IMR-90 (cell line): ENCODE results near the gene ATRAID. TPM values are rescaled to one million over a fixed set of nuclear protein-coding genes. Genes with fewer than 3 reads are reported as not detected.

Experiments used
- ATAC-seq: fragments of 200-7000 bp; cut with Tn5 transposase; 2 replicates; pipeline ENCODE4 v1.9.1; 2020; ENCODE audit warnings: low read depth, mild to moderate bottlenecking, moderate library complexity
- BruUV-seq: library from RNA; stranded (reverse); fragments of 400-500 nt; replicated peaks from 2 replicates; lab custom pipeline; 2021; lab: Mats Ljungman, UMichigan
- CTCF ChIA-PET: fragments of 300-600 bp; formaldehyde crosslinking; extraction: SDS; loops from one replicate; lab custom pipeline; 2021; ENCODE audit warnings: antibody characterized with exemption; lab: Yijun Ruan, JAX
- POLR2A ChIA-PET: fragments of 300-600 bp; sonication (Branson Sonifier 250); formaldehyde crosslinking; loops from one replicate; lab custom pipeline; 2022; ENCODE audit warnings: antibody characterized with exemption; ENCODE audit not compliant: unreplicated experiment; lab: Charles Lee
- DNase-seq: peaks from one replicate; pipeline ENCODE4 v3.0.0; 2013
- H2AFZ ChIP-seq: replicated peaks from 2 replicates; pipeline ENCODE3; 2013; ENCODE audit warnings: low read length, mild to moderate bottlenecking; ENCODE audit not compliant: poor library complexity
- H2AK5ac ChIP-seq: 2 replicates; pipeline ENCODE4 v1.6.1; 2013; ENCODE audit warnings: low read depth, low read length, inconsistent platforms
- H2AK9ac ChIP-seq: replicated peaks from 2 replicates; pipeline ENCODE3; 2013; ENCODE audit warnings: mild to moderate bottlenecking, low read depth, low read length, moderate library complexity; ENCODE audit not compliant: poor library complexity
- H2BK120ac ChIP-seq: 2 replicates; pipeline ENCODE4 v1.6.1; 2013; ENCODE audit warnings: low read depth, low read length, inconsistent platforms
- H2BK15ac ChIP-seq: 3 replicates; pipeline ENCODE4 v1.6.1; 2013; ENCODE audit warnings: low read depth, low read length, inconsistent platforms
- H2BK20ac ChIP-seq: 2 replicates; pipeline ENCODE4 v1.6.1; 2013; ENCODE audit warnings: low read depth, mild to moderate bottlenecking, inconsistent platforms, low read length, moderate library complexity
- H2BK5ac ChIP-seq: 2 replicates; pipeline ENCODE4 v1.6.1; 2013; ENCODE audit warnings: mild to moderate bottlenecking, low read depth, low read length, inconsistent platforms; ENCODE audit not compliant: poor library complexity, severe bottlenecking
- H3K14ac ChIP-seq: replicated peaks from 2 replicates; pipeline ENCODE4 v1.6.1; 2013; ENCODE audit warnings: low read depth, low read length, inconsistent platforms
- H3K18ac ChIP-seq: 2 replicates; pipeline ENCODE4 v1.6.1; 2013; ENCODE audit warnings: low read depth, low read length, control low read depth
- H3K23ac ChIP-seq: 2 replicates; pipeline ENCODE4 v1.6.1; 2013; ENCODE audit warnings: low read depth, low read length, inconsistent platforms
- H3K27ac ChIP-seq: 2 replicates; pipeline ENCODE4 v1.5.1; 2013; ENCODE audit warnings: mild to moderate bottlenecking, control low read depth, low read length; ENCODE audit not compliant: insufficient read depth
- H3K27me3 ChIP-seq: 2 replicates; pipeline ENCODE4 v1.6.1; 2013; ENCODE audit warnings: low read length; ENCODE audit not compliant: control insufficient read depth, insufficient read depth
- H3K36me3 ChIP-seq: 2 replicates; pipeline ENCODE4 v1.6.1; 2013; ENCODE audit warnings: low read length, mixed read lengths; ENCODE audit not compliant: control insufficient read depth, insufficient read depth
- H3K4ac ChIP-seq: 2 replicates; pipeline ENCODE4 v1.6.1; 2013; ENCODE audit warnings: low read depth, low read length, inconsistent platforms
- H3K4me1 ChIP-seq: 2 replicates; pipeline ENCODE4 v1.6.1; 2013; ENCODE audit warnings: low read length, mixed read lengths; ENCODE audit not compliant: control insufficient read depth, insufficient read depth
- H3K4me2 ChIP-seq: 2 replicates; pipeline ENCODE4 v1.6.1; 2013; ENCODE audit warnings: low read depth, mild to moderate bottlenecking, control low read depth, low read length, moderate library complexity
- H3K4me3 ChIP-seq: 2 replicates; pipeline ENCODE4 v1.5.1; 2013; ENCODE audit warnings: low read depth, mild to moderate bottlenecking, control low read depth, low read length, moderate library complexity; ENCODE audit not compliant: insufficient read depth
- H3K56ac ChIP-seq: 2 replicates; pipeline ENCODE4 v1.6.1; 2013; ENCODE audit warnings: low read length, inconsistent platforms; ENCODE audit not compliant: insufficient read depth; ENCODE audit errors: extremely low read depth
- H3K79me1 ChIP-seq, 2 experiments: 2 replicates each; pipeline ENCODE4 v1.6.1; 2013; ENCODE audit warnings: low read length in 2 of 2, inconsistent platforms in 1 of 2, low read depth in 1 of 2
- H3K9ac ChIP-seq: 2 replicates; pipeline ENCODE4 v1.6.1; 2013; ENCODE audit warnings: low read depth, low read length, control low read depth
- H3K9me1 ChIP-seq: 2 replicates; pipeline ENCODE4 v1.6.1; 2013; ENCODE audit warnings: low read length, inconsistent platforms; ENCODE audit not compliant: insufficient read depth
- H3K9me3 ChIP-seq: 2 replicates; pipeline ENCODE4 v1.6.1; 2013; ENCODE audit warnings: low read length; ENCODE audit not compliant: control insufficient read depth, insufficient read depth
- H4K20me1 ChIP-seq: 2 replicates; pipeline ENCODE4 v1.6.1; 2013; ENCODE audit warnings: low read length, inconsistent platforms; ENCODE audit not compliant: insufficient read depth
- H4K5ac ChIP-seq: 2 replicates; pipeline ENCODE4 v1.6.1; 2013; ENCODE audit warnings: mild to moderate bottlenecking, low read depth, low read length, control low read depth
- H4K8ac ChIP-seq, 2 experiments: 2 replicates each; pipeline ENCODE4 v1.6.1; 2013; ENCODE audit warnings: low read depth in 2 of 2, low read length in 2 of 2, control low read depth in 1 of 2, inconsistent platforms in 1 of 2
- H4K91ac ChIP-seq: 2 replicates; pipeline ENCODE4 v1.6.1; 2013; ENCODE audit warnings: low read depth, low read length, inconsistent platforms; ENCODE audit not compliant: insufficient read depth
- BHLHE40 ChIP-seq: fragments of 150-350 bp; IDR thresholded peaks from 2 replicates; pipeline ENCODE4 v1.6.1; 2016; ENCODE audit warnings: mild to moderate bottlenecking, low read depth, low read length
- CEBPB ChIP-seq: IDR thresholded peaks from 2 replicates; pipeline ENCODE4 v1.6.1; 2012; ENCODE audit warnings: low read depth, low read length, improper control_type of control experiment
- CHD1 ChIP-seq: IDR thresholded peaks from 2 replicates; pipeline ENCODE4 v1.6.1; 2012; ENCODE audit warnings: low read depth, low read length, improper control_type of control experiment
- FOS ChIP-seq: fragments of 150-350 bp; IDR thresholded peaks from 2 replicates; pipeline ENCODE4 v1.6.1; 2016; ENCODE audit warnings: low read depth, low read length
- MAFK ChIP-seq: IDR thresholded peaks from 2 replicates; pipeline ENCODE4 v1.6.1; 2012; ENCODE audit warnings: low read depth, low read length, improper control_type of control experiment
- MAZ ChIP-seq: IDR thresholded peaks from 2 replicates; pipeline ENCODE4 v1.6.1; 2012; ENCODE audit warnings: low read depth, mild to moderate bottlenecking, low read length, improper control_type of control experiment, moderate library complexity, borderline replicate concordance
- MXI1 ChIP-seq: IDR thresholded peaks from 2 replicates; pipeline ENCODE4 v1.6.1; 2012; ENCODE audit warnings: low read depth, mild to moderate bottlenecking, low read length, moderate library complexity, borderline replicate concordance
- NFE2L2 ChIP-seq: fragments of 150-350 bp; IDR thresholded peaks from 2 replicates; pipeline ENCODE4 v1.6.1; 2016; ENCODE audit warnings: low read depth, mild to moderate bottlenecking, low read length
- POLR2A ChIP-seq: IDR thresholded peaks from 2 replicates; pipeline ENCODE4 v1.6.1; 2012; ENCODE audit warnings: mild to moderate bottlenecking, low read depth, low read length
- RCOR1 ChIP-seq: IDR thresholded peaks from 2 replicates; pipeline ENCODE4 v1.6.1; 2012; ENCODE audit warnings: mild to moderate bottlenecking, low read length, improper control_type of control experiment; ENCODE audit not compliant: insufficient replicate concordance
- RFX5 ChIP-seq: IDR thresholded peaks from 2 replicates; pipeline ENCODE4 v1.8.0; 2012; ENCODE audit warnings: low read depth, mild to moderate bottlenecking, low read length, moderate library complexity
- SMC3 ChIP-seq: fragments of 150-350 bp; IDR thresholded peaks from 2 replicates; pipeline ENCODE4 v1.6.1; 2016; ENCODE audit warnings: low read depth, mild to moderate bottlenecking, antibody characterized with exemption, low read length, moderate library complexity
- WGBS, 2 experiments: methylation state at CpG; one replicate each; pipeline versions ENCODE4 v1.1.5 to v1.1.7; 2013; ENCODE audit warnings: missing lambda C conversion rate in 2 of 2; ENCODE audit not compliant: insufficient read length in 1 of 2; ENCODE audit errors: extremely low coverage in 2 of 2; 5-methylcytosine and 5-hydroxymethylcytosine counted together
- dilution Hi-C: fragments of 300-500 bp; cut with HindIII; formaldehyde crosslinking; loops from one replicate; pipeline ENCODE4 v1.14.3; 2018; ENCODE audit warnings: low sequenced_read_pairs; ENCODE audit not compliant: unreplicated experiment
- in situ Hi-C: fragments of 300-500 bp; cut with MboI; formaldehyde crosslinking; loops from 3 replicates; pipeline ENCODE4 v1.14.3; 2019; ENCODE audit warnings: low sequenced_read_pairs, inconsistent platforms, mixed read lengths
- intact Hi-C: fragments of 100-400 bp; cut with micrococcal nuclease; formaldehyde crosslinking; loops from 2 replicates; pipeline ENCODE4 v1.10.0; 2022
- polyA plus RNA-seq, 3 experiments: library from polyadenylated mRNA; depleted of rRNA; stranded (reverse); fragments of >200 nt; gene quantifications; 2 replicates each; pipeline ENCODE4 v1.2.3, GENCODE V29; 2012; ENCODE audit warnings: low replicate concordance in 1 of 3
- total RNA-seq: library from RNA; depleted of rRNA; stranded (reverse); fragments of >200 nt; gene quantifications from 2 replicates; pipeline ENCODE4 v1.2.3, GENCODE V29; 2012
- TF ChIP-seq, protein P1 (sequence below): fragments of 150-350 bp; IDR thresholded peaks from 2 replicates; pipeline ENCODE4 v1.6.1; 2016; ENCODE audit warnings: low read depth, mild to moderate bottlenecking, low read length, moderate library complexity, borderline replicate concordance
- TF ChIP-seq, protein P2 (sequence below): conservative IDR thresholded peaks from 2 replicates; pipeline ENCODE4 v1.5.1; 2012; ENCODE audit warnings: mild to moderate bottlenecking, low read depth, low read length, improper control_type of control experiment
- TF ChIP-seq, protein P3 (sequence below): fragments of 150-350 bp; IDR thresholded peaks from 2 replicates; pipeline ENCODE4 v1.6.1; 2017; ENCODE audit warnings: mild to moderate bottlenecking, antibody characterized with exemption, low read length, low read depth

Gene ATRAID
- total and polyA plus RNA-seq, 2 of the 4 experiments (the other 2 are of a cell fraction): 138 to 173 TPM

DNA sequence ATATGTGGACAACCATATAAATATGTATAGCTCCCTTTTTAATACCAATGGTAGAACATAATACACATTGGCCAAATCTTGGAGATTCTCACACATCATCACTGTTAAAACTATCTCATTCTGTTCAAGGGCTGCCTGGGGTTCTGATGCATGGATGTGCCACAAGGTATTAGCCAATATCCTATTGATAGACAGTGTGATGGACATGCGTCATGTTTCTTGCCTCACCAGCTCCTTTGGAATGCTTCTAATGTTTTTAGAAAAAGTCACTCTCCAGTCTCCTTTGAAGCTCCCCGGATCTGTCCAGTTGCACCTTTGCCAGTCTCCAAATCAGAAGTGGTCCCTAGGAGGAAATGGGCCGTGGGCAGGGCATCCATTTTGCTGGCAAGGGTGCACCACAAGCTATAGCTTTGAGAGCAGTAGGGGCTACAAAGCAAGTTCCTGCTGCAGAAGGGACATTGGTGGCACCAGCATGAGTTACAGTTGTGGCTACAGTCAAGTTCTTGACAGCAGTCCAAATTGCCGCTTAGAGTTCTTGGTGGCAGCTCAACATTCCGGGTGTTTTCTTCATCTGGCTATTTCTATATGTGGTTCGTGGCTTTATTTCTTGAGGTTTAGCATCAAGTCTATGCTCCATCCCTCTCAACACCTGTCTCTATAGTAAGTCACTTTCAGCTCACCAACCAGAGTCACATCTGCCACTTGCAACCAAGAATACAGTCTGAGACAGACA, 25.1 kb upstream of the ATRAID start:
- H3K23ac ChIP-seq: no peak overlapping the region
- no peak overlapping the region for H2AFZ ChIP-seq
- no peak overlapping the region for H3K27ac ChIP-seq
- ATAC-seq (no peak), DNase-seq (no peak)
- peaks cover 2% of the 10 kb centered on the region; the same call in 1 of the 2 replicates for H3K9me3 ChIP-seq
- no peak overlapping the region for H3K4ac ChIP-seq
- no peak overlapping the region for H3K18ac ChIP-seq
- no peak overlapping the region for H4K5ac ChIP-seq
- peaks cover 13% of the 10 kb centered on the region for H3K4me1 ChIP-seq
- no peak overlapping the region for H3K4me2 ChIP-seq
- H4K91ac ChIP-seq: no peak overlapping the region
- no peak overlapping the region for H3K4me3 ChIP-seq
- dilution Hi-C loops (no loop called here), in situ Hi-C loops (no loop called here), intact Hi-C loops (loop anchor here (5.0 kb wide), 1 partner anchor 224 kb away; no protein-coding TSS in a partner anchor)
- no peak overlapping the region; the same call in 1 of the 2 replicates for H2BK20ac ChIP-seq
- no peak overlapping the region for H2AK9ac ChIP-seq
- H3K56ac ChIP-seq: no peak overlapping the region
- no peaks in the 10 kb centered on the region for H3K36me3 ChIP-seq
- peaks cover 20% of the 10 kb centered on the region for H3K27me3 ChIP-seq
- H2AK5ac ChIP-seq: no peak overlapping the region
- H4K8ac ChIP-seq: no peak overlapping the region
- no peak overlapping the region for H3K9ac ChIP-seq
- BruUV-seq: no TSS peak
- H2BK120ac ChIP-seq: no peak overlapping the region
- ChIA-PET POLR2A (no interaction called here), CTCF (interaction anchor here (1.0 kb wide), 1 partner anchor 17 kb away, joined by 3 read pairs; no protein-coding TSS in a partner anchor)
- no peaks in the 10 kb centered on the region for H3K9me1 ChIP-seq
- H4K20me1 ChIP-seq: no peaks in the 10 kb centered on the region
- H3K79me1 ChIP-seq: no peaks in the 10 kb centered on the region
- no peak overlapping the region for H2BK15ac ChIP-seq
- WGBS, 2 experiments: 80% methylated on average over 1 of the region's 6 CpGs; no CpG with 5 or more reads in 1 of the 2 experiments
- no peak overlapping the region for H2BK5ac ChIP-seq
- no peak overlapping the region for H3K14ac ChIP-seq
- TF ChIP-seq NFE2L2 (no peak), RFX5 (no peak), FOS (no peak), CHD1 (no peak), MAZ (no peak), MXI1 (no peak), POLR2A (no peak), SMC3 (no peak), CEBPB (no peak), RCOR1 (no peak), BHLHE40 (no peak), MAFK (no peak)
- TF ChIP-seq, protein P1, sequence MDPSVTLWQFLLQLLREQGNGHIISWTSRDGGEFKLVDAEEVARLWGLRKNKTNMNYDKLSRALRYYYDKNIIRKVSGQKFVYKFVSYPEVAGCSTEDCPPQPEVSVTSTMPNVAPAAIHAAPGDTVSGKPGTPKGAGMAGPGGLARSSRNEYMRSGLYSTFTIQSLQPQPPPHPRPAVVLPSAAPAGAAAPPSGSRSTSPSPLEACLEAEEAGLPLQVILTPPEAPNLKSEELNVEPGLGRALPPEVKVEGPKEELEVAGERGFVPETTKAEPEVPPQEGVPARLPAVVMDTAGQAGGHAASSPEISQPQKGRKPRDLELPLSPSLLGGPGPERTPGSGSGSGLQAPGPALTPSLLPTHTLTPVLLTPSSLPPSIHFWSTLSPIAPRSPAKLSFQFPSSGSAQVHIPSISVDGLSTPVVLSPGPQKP: no peak
- TF ChIP-seq, protein P2, sequence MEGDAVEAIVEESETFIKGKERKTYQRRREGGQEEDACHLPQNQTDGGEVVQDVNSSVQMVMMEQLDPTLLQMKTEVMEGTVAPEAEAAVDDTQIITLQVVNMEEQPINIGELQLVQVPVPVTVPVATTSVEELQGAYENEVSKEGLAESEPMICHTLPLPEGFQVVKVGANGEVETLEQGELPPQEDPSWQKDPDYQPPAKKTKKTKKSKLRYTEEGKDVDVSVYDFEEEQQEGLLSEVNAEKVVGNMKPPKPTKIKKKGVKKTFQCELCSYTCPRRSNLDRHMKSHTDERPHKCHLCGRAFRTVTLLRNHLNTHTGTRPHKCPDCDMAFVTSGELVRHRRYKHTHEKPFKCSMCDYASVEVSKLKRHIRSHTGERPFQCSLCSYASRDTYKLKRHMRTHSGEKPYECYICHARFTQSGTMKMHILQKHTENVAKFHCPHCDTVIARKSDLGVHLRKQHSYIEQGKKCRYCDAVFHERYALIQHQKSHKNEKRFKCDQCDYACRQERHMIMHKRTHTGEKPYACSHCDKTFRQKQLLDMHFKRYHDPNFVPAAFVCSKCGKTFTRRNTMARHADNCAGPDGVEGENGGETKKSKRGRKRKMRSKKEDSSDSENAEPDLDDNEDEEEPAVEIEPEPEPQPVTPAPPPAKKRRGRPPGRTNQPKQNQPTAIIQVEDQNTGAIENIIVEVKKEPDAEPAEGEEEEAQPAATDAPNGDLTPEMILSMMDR: no peak
- TF ChIP-seq, protein P3, sequence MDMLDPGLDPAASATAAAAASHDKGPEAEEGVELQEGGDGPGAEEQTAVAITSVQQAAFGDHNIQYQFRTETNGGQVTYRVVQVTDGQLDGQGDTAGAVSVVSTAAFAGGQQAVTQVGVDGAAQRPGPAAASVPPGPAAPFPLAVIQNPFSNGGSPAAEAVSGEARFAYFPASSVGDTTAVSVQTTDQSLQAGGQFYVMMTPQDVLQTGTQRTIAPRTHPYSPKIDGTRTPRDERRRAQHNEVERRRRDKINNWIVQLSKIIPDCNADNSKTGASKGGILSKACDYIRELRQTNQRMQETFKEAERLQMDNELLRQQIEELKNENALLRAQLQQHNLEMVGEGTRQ: no peak
